Brain microvascular endothelial cell (primary cell): ENCODE results near the gene TUBB.
"Not testable (repeated sequence)": the region's sequence is repeated elsewhere in the genome, so short reads cannot be mapped to it uniquely, and the experiment has no call there.

Source experiments
- DNase-seq: peaks from one replicate; pipeline ENCODE4 v3.0.0-alpha.2; 2020
- H3K27ac ChIP-seq: fragments of 250-450 bp; sonication (Bioruptor Pico); 2 replicates; pipeline ENCODE4 v1.5.1; 2020; ENCODE audit warnings: mild to moderate bottlenecking, moderate library complexity
- H3K27me3 ChIP-seq: fragments of 250-450 bp; sonication (Bioruptor Pico); replicated peaks from 2 replicates; pipeline ENCODE4 v1.5.1; 2020; ENCODE audit warnings: mild to moderate bottlenecking
- H3K36me3 ChIP-seq: fragments of 250-450 bp; sonication (Bioruptor Pico); replicated peaks from 2 replicates; pipeline ENCODE4 v1.5.1; 2020; ENCODE audit warnings: mild to moderate bottlenecking
- H3K4me3 ChIP-seq: 2 replicates; pipeline ENCODE4 v1.5.1; 2011; ENCODE audit warnings: low read depth, mild to moderate bottlenecking, control low read depth, low read length, moderate library complexity
- CTCF ChIP-seq: IDR thresholded peaks from 2 replicates; pipeline ENCODE4 v1.5.1; 2011; ENCODE audit warnings: low read depth, mild to moderate bottlenecking, moderate library complexity, low read length, control low read depth, inconsistent platforms; ENCODE audit errors: missing control alignments
- in situ Hi-C: cut with HindIII; loops from 2 replicates; pipeline ENCODE4 v1.10.0; 2017; ENCODE audit warnings: low sequenced_read_pairs, low pct_ligation_motif_present

TUBB gene

GRCh38 chr6:30763155-30763617, 43.0 kb downstream of the TUBB start:
- Histone ChIP-seq H3K27me3 (no peaks in the 10 kb centered on the region), H3K36me3 (no peaks in the 10 kb centered on the region), H3K4me3 (no peak overlapping the region), H3K27ac (peak overlapping the region; percentile 81)
- TF ChIP-seq CTCF: no peak
- in situ Hi-C loops: no loop called here
- no peak for DNase-seq

DNA sequence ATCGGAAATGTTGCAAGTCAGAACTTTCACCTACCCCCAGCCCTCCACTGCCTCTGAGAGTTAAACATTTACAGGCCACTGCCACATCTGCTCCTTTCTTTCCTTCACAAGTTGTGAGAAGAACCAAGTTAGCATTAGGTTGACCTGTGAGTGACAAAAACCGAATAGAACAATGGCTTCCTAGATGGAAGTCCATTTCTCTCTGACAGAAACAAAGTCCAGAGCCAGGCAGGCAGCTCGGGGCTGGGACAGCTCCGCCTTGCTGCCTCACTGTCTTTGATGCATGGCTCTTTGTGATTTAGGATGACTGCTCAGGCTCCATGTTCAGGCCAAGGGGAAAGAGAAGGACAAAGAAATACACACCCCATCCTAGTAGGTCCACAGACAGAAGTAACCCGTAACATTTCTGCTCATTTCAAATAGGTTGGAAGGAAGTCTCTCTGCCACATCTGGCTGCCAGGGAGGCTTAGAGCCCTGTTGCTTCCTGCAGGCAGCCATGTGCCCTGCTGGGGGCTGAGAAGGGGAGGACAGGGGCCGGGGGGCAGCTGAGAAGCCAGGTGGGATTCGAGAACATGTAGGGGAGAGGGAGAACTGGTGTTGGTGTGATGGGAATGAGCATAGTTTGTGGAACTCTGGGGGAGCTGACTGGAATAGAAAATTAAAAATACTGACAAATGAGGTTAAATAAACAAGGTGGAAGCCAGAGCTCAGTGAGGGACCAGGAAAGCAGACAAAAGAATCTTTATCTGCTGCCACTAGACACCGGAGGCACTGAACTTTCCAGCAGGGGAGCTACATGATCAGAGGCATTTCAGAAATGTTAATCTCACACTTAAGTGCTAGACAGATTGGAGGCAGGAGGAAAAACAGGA, 43.7 kb downstream of the TUBB start:
- in situ Hi-C loops: no loop called here
- Histone ChIP-seq H3K4me3 (no peak overlapping the region), H3K27ac (peak overlapping the region; percentile 81), H3K27me3 (no peaks in the 10 kb centered on the region), H3K36me3 (no peaks in the 10 kb centered on the region)
- TF ChIP-seq CTCF: peak; percentile 45
- peak; percentile 80 for DNase-seq

DNA sequence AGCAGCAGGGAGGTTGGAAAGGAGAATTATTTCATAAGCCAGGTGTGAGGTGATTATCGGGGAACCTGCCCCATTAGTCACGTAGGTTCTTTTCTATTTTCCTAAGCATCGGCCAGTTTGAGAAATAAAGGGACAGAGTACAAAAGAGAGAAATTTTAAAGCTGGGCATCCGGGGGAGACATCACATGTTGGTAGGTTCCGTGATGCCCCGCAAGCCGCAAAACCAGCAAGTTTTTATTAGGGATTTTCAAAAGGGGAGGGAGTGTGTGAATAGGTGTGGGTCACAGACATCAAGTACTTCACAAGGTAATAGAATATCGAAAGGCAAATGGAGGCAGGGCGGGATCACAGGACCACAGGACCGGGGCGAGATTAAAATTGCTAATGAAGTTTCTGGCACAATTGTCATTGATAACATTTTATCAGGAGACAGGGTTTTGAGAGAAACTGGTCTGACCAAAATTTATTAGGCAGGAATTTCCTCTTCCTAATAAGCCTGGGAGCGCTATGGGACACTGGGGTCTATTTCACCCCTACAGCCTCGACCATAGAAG, 44.4 kb downstream of the TUBB start:
- H3K36me3 ChIP-seq, H3K27me3 ChIP-seq, DNase-seq, in situ Hi-C loops, H3K4me3 ChIP-seq: not testable (repeated sequence)
- H3K27ac ChIP-seq: peak overlapping the region; percentile 81

DNA sequence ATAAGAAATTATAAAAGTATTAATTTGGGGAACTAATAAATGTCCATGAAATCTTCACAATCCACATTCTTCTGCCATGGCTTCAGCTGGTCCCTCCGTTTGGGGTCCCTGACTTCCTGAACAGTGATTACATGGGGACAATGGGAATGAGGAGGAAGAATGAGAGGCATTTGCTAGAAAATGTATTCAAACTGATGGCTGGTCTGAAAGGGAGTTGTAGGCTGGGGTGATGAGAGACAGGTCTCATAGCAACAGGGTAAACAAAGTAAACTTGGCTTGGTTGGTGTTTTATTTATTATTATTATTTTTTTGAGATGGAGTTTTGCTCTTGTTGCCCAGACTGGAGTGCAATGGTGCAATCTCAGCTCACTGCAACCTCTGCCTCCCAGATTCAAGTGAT, 45.3 kb downstream of the TUBB start:
- DNase-seq, H3K27me3 ChIP-seq, H3K36me3 ChIP-seq, in situ Hi-C loops, H3K4me3 ChIP-seq: not testable (repeated sequence)
- peak overlapping the region; percentile 81 for H3K27ac ChIP-seq

- DNase-seq: no peak
- no peaks in the 10 kb centered on the region for H3K36me3 ChIP-seq
These were observed 46.5 kb downstream of the TUBB start for GRCh38 chr6:30766461-30767157.

DNA sequence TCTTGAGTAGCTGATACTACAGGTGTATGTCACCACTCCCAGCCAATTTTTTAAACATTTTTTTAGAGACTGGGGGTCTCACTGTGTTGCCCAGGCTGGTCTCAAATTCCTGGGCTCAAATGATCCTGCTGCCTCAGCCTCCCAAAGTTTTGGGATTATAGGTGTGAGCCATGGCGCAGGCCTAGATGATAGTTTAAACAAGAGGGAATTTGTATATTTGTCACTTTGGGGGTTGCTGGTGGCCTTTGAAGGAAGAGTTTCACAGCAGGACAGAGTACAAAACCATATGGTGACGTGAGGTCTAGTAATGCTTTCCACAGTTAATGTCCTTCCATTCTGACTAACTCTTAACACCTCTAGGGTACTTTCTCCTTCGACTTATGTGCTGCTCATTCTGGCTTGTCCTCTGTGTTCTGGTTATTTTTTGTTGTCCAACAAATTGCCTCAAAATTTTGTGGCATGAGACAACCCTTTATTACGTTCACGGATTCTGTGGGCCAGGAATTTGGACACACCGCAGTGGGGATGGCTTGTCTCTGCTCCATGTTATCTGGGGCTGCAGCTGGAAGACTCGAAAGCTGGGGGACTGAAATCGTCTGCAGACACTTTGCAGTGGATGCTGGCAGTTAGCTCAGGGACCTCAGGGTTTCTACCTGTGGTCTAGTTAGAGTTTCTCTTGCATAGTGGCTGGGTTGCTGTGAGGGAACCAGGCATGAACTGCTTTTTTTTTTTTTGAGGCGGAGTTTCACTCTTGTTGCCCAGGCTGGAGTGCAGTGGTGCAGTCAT, 47.2 kb downstream of the TUBB start:
- in situ Hi-C loops: no loop called here
- no peak for TF ChIP-seq CTCF
- DNase-seq: no peak
- Histone ChIP-seq H3K27me3 (no peaks in the 10 kb centered on the region), H3K4me3 (no peak overlapping the region), H3K36me3 (no peaks in the 10 kb centered on the region), H3K27ac (no peak overlapping the region)

More at GRCh38 chr6:30766461-30767157, 46.5 kb downstream of the TUBB start:
- H3K27ac ChIP-seq: no peak overlapping the region
- TF ChIP-seq CTCF: no peak
- in situ Hi-C loops: no loop called here
- no peak overlapping the region for H3K4me3 ChIP-seq
- H3K27me3 ChIP-seq: no peaks in the 10 kb centered on the region
